Fibroblast of lung (primary cell): ENCODE measurements around the gene RGS14.
"Not testable (repeated sequence)": the region's sequence is repeated elsewhere in the genome, so short reads cannot be mapped to it uniquely, and the experiment has no call there.

Experiments used
- EZH2 ChIP-seq: IDR thresholded peaks from 2 replicates; pipeline ENCODE4 v1.5.1; 2012; ENCODE audit warnings: low read length, control low read depth, mild to moderate bottlenecking; ENCODE audit errors: missing control alignments
- TF ChIP-seq, protein P1 (sequence below), 2 donors: IDR thresholded peaks in 1 of 2; conservative IDR thresholded peaks in 1 of 2; 1 replicate in 1 of 2; 2 replicates in 1 of 2; pipeline ENCODE4 v1.5.1; 2011 to 2012; ENCODE audit warnings: low read length in 2 of 2, control low read depth in 1 of 2, inconsistent platforms in 1 of 2, low read depth in 1 of 2, mild to moderate bottlenecking in 1 of 2

DNA sequence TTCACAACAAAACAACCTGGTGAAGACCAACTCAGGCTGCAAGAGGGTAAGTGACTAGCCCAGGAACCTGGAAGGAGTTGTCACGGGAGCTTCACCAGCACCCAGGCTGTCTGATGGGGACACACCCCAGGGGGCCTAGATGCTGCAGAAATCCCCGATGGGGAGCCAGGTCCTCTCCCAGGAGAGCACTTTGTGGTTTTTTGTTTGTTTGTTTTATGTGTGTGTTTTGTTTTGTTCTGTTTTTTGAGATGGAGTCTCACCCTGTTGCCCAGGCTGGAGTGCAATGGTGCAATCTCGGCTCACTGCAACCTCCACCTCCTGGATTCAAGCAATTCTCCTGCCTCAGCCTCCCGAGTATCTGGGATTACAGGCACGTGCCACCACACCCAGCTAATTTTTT, 17.8 kb downstream of the RGS14 start:
- TF ChIP-seq, protein P1, sequence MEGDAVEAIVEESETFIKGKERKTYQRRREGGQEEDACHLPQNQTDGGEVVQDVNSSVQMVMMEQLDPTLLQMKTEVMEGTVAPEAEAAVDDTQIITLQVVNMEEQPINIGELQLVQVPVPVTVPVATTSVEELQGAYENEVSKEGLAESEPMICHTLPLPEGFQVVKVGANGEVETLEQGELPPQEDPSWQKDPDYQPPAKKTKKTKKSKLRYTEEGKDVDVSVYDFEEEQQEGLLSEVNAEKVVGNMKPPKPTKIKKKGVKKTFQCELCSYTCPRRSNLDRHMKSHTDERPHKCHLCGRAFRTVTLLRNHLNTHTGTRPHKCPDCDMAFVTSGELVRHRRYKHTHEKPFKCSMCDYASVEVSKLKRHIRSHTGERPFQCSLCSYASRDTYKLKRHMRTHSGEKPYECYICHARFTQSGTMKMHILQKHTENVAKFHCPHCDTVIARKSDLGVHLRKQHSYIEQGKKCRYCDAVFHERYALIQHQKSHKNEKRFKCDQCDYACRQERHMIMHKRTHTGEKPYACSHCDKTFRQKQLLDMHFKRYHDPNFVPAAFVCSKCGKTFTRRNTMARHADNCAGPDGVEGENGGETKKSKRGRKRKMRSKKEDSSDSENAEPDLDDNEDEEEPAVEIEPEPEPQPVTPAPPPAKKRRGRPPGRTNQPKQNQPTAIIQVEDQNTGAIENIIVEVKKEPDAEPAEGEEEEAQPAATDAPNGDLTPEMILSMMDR (conservative IDR thresholded peaks at IDR 0.05 in 1 of 2, IDR thresholded peaks at IDR 0.05 in 1 of 2; ENCODE audit: low read depth in 1 of 2, low read length in 2 of 2) = not testable (repeated sequence)
- TF ChIP-seq EZH2 = not testable (repeated sequence)
